Lung (tissue), 12 donors: ENCODE data around the gene GOLT1B. TPM values are rescaled to one million over a fixed set of nuclear protein-coding genes. Genes with fewer than 3 reads are reported as not detected.

Experiments
- ATAC-seq: fragments of 200-7000 bp; cut with Tn5 transposase; one replicate; pipeline ENCODE4 v1.9.1; 2020; ENCODE audit warnings: moderate number of reproducible peaks; ENCODE audit not compliant: insufficient read depth, low FRiP score
- DNase-seq, 3 donors: peaks; one replicate each; pipeline ENCODE4 v3.0.0-alpha.2; 2013 to 2017
- H3K27ac ChIP-seq, 2 donors: one replicate each; pipeline ENCODE4 v1.5.1; 2013; ENCODE audit warnings: mild to moderate bottlenecking in 2 of 2, moderate library complexity in 2 of 2, control low read depth in 1 of 2, inconsistent platforms in 1 of 2, low read depth in 1 of 2, low read length in 1 of 2
- H3K27me3 ChIP-seq, 3 donors: one replicate each; pipeline ENCODE4 v1.5.1; 2013; ENCODE audit warnings: low read length in 2 of 3; ENCODE audit not compliant: control insufficient read depth in 3 of 3, insufficient read depth in 3 of 3
- H3K36me3 ChIP-seq, 4 donors: one replicate each; pipeline ENCODE4 v1.5.1; 2013; ENCODE audit warnings: low read length in 4 of 4, mild to moderate bottlenecking in 1 of 4, moderate library complexity in 1 of 4; ENCODE audit not compliant: control insufficient read depth in 4 of 4, insufficient read depth in 4 of 4
- H3K4me1 ChIP-seq, 5 donors: one replicate each; pipeline ENCODE4 v1.5.1; 2013; ENCODE audit warnings: low read length in 5 of 5, mild to moderate bottlenecking in 2 of 5, moderate library complexity in 1 of 5; ENCODE audit not compliant: control insufficient read depth in 5 of 5, insufficient read depth in 5 of 5
- H3K4me3 ChIP-seq: one replicate; pipeline ENCODE4 v1.5.1; 2013; ENCODE audit warnings: mild to moderate bottlenecking, control low read depth, moderate library complexity
- H3K9ac ChIP-seq, 2 donors: one replicate each; pipeline ENCODE4 v1.5.1; 2013; ENCODE audit warnings: low read length in 2 of 2, control low read depth in 1 of 2; ENCODE audit not compliant: insufficient read depth in 1 of 2
- H3K9me3 ChIP-seq, 4 donors: one replicate each; pipeline ENCODE4 v1.5.1; 2013; ENCODE audit warnings: low read length in 3 of 4, mild to moderate bottlenecking in 1 of 4, moderate library complexity in 1 of 4; ENCODE audit not compliant: control insufficient read depth in 4 of 4, insufficient read depth in 3 of 4
- CTCF ChIP-seq: IDR thresholded peaks from 2 replicates; pipeline ENCODE4 v1.5.1; 2012; ENCODE audit warnings: mild to moderate bottlenecking; ENCODE audit errors: control extremely low read depth, extremely low read depth
- WGBS, 2 donors: extraction: QIAGEN DNeasy Blood & Tissue Kit; methylation state at CpG; one replicate each; pipeline ENCODE4 v1.1.7; 2013; 5-methylcytosine and 5-hydroxymethylcytosine counted together
- polyA plus RNA-seq, 2 donors: library from polyadenylated mRNA; stranded (reverse); fragments of 200-250 nt; gene quantifications; one replicate each; pipeline ENCODE4 v1.2.1, GENCODE V29; 2013
- total RNA-seq, 2 donors: library from RNA; depleted of rRNA in 1 of 2; stranded (reverse); fragments of >200 nt in 1 of 2; gene quantifications; one replicate each; pipeline ENCODE4 v1.2.1, GENCODE V29; 2014 to 2021
- donor health status: control.
- donor health status: control.
- donor health status: Bipolar disorder and iron deficiency.
- donor health status: healthy.
- donor health status: DM: yes; HTN: yes; CAD: no.

Gene GOLT1B
- total and polyA plus RNA-seq, 4 donors: 23.9 to 35.0 (median 30.8) TPM

DNA sequence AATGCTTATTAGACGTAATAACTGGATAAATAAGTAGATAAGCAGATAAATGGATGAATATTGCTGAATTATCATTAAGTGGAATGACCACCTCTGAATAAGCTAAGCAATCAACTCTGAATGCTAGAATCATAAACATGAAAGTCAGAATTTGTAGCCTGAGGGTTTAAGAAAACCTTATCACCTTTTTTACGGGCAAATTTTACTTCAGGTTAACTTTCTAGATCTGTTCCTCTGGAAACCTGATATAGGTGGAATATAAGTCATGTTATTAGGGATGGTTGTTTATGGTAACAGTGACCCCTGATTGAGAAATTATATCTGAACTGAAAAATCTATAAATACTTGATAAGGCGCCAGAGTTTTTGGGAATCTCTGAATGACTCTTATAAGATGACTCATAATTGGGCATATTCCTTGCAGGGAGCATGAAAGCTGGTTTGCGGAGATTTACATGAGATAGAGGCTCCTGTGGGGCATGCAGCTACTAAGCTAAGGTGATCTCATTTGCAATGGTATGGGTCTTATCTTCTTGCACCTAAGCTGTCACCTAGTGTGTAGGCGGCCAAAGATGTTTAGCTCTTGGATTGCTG lies 36.6 kb downstream of the GOLT1B start:
- no peaks in the 10 kb centered on the region for H3K36me3 ChIP-seq
- H3K4me3 ChIP-seq: no peak overlapping the region
- ATAC-seq (no peak), DNase-seq (no peak)
- no peak overlapping the region for H3K27ac ChIP-seq
- no peaks in the 10 kb centered on the region for H3K4me1 ChIP-seq
- H3K27me3 ChIP-seq: no peaks in the 10 kb centered on the region
- WGBS, 2 donors: 91 to 95% methylated on average over 5 of the region's 5 CpGs
- H3K9me3 ChIP-seq: no peaks in the 10 kb centered on the region
- H3K9ac ChIP-seq: no peak overlapping the region
- no peak for TF ChIP-seq CTCF

GRCh38 chr12:21539797-21540196 lies 38.2 kb downstream of the GOLT1B start:
- H3K36me3 ChIP-seq: no peaks in the 10 kb centered on the region
- H3K4me3 ChIP-seq: no peak overlapping the region
- no peak for TF ChIP-seq CTCF
- H3K27ac ChIP-seq: no peak overlapping the region
- DNase-seq: no peak
- no peaks in the 10 kb centered on the region for H3K4me1 ChIP-seq
- no peak overlapping the region for H3K9ac ChIP-seq
- no peaks in the 10 kb centered on the region for H3K27me3 ChIP-seq
- ATAC-seq: no peak
- H3K9me3 ChIP-seq: no peaks in the 10 kb centered on the region

- H3K9me3 ChIP-seq: no peaks in the 10 kb centered on the region
- no peak overlapping the region for H3K9ac ChIP-seq
- no peaks in the 10 kb centered on the region for H3K36me3 ChIP-seq
- WGBS, 2 donors: 88 to 92% methylated on average over 6 of the region's 6 CpGs
- no peaks in the 10 kb centered on the region for H3K4me1 ChIP-seq
- H3K27me3 ChIP-seq: no peaks in the 10 kb centered on the region
- no peak overlapping the region for H3K4me3 ChIP-seq
- no peak for ATAC-seq
- H3K27ac ChIP-seq: no peak overlapping the region
- no peak for TF ChIP-seq CTCF
- DNase-seq: no peak
Measured at GRCh38 chr12:21541773-21542172, 40.2 kb downstream of the GOLT1B start.

- no peaks in the 10 kb centered on the region for H3K36me3 ChIP-seq
- ATAC-seq (no peak), DNase-seq (no peak)
- no peaks in the 10 kb centered on the region for H3K9me3 ChIP-seq
- H3K4me1 ChIP-seq: no peaks in the 10 kb centered on the region
- TF ChIP-seq CTCF: no peak
- no peak overlapping the region for H3K27ac ChIP-seq
- WGBS, 2 donors: 37 to 61% methylated on average over 5 of the region's 5 CpGs
- no peak overlapping the region for H3K9ac ChIP-seq
- no peaks in the 10 kb centered on the region for H3K27me3 ChIP-seq
- no peak overlapping the region for H3K4me3 ChIP-seq
Measured at GRCh38 chr12:21542403-21542802, 40.8 kb downstream of the GOLT1B start.
